ENCODE data around the gene CYB561D2.

Gene CYB561D2

DNA sequence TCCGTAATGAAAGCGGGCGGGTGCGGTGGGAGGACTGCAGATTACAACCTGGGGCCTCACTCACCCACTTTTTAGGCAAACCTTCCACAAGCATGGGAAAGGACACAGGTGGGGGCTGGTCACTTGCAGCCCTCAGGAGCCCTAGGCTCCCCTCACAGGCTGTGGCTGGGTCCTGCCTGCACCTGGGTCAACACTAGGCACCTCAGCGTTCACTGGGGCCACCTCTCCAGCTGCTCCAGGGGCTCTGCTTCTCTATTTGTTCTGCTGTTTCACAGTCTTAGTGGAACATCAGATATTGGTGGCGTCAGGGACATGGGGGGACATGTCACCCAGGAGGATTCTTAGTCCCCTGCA, 38.7 kb downstream of the CYB561D2 start:
- H3K27ac ChIP-seq (ENCODE audit: low read length), result no peak overlapping the region
- H3K4me1 ChIP-seq (ENCODE audit: control insufficient read depth, low read depth, low read length), result no peaks in the 10 kb centered on the region
- no peaks in the 10 kb centered on the region for H3K9me3 ChIP-seq (ENCODE audit: control insufficient read depth, low read depth, low read length)
- H3K36me3 ChIP-seq (ENCODE audit: control insufficient read depth, low read depth, low read length), result no peaks in the 10 kb centered on the region
- H3K4me3 ChIP-seq (ENCODE audit: low read length), result no peak overlapping the region
- no peak overlapping the region for H3K9ac ChIP-seq (ENCODE audit: low read length)
- H3K27me3 ChIP-seq (ENCODE audit: control insufficient read depth, insufficient read depth, low read length), result no peaks in the 10 kb centered on the region

DNA sequence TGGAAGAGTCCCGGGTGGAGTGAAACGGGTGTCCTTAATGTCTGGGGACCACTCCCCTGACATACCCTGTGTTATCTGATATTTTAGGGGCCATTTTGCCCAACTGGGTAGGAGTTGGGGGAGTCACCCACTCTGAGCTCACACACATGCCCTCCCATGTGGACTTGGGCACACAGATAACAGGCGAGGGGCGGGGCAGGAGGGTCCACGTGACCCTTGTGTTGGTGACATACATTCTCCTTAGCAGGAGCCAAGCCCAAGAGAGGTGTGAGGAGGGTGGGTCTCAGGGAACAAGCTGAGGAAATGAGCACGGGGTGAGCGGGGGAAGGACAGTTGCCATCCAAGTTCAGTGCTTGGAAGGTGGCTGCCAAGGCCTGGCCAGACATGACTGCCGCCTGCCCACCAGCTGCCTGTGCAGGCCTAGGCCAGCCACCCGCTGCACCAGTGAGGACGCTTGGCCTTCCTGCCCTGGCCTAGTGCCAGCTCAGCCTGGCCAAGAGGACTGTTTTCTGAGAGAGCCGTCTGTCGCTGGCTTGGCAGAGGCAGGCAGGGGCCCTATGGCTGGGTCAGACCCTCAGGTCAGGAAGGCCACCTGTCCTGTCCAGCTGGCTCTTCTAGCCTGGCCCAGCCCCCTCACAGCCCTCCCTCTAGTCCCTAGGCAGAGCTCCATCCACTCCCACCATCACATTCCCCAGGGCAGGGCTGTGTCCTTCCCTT, 40.0 kb downstream of the CYB561D2 start:
- H3K4me3 ChIP-seq (ENCODE audit: low read length), result no peak overlapping the region
- no peaks in the 10 kb centered on the region for H3K4me1 ChIP-seq (ENCODE audit: control insufficient read depth, low read depth, low read length)
- H3K9me3 ChIP-seq (ENCODE audit: control insufficient read depth, low read depth, low read length), result no peaks in the 10 kb centered on the region
- H3K27me3 ChIP-seq (ENCODE audit: control insufficient read depth, insufficient read depth, low read length), result no peaks in the 10 kb centered on the region
- no peaks in the 10 kb centered on the region for H3K36me3 ChIP-seq (ENCODE audit: control insufficient read depth, low read depth, low read length)
- no peak overlapping the region for H3K9ac ChIP-seq (ENCODE audit: low read length)
- no peak overlapping the region for H3K27ac ChIP-seq (ENCODE audit: low read length)

GRCh38 chr3:50392101-50392715, 41.5 kb downstream of the CYB561D2 start:
- no peaks in the 10 kb centered on the region for H3K9me3 ChIP-seq (ENCODE audit: control insufficient read depth, low read depth, low read length)
- no peaks in the 10 kb centered on the region for H3K27me3 ChIP-seq (ENCODE audit: control insufficient read depth, insufficient read depth, low read length)
- H3K27ac ChIP-seq (ENCODE audit: low read length), result no peak overlapping the region
- no peaks in the 10 kb centered on the region for H3K4me1 ChIP-seq (ENCODE audit: control insufficient read depth, low read depth, low read length)
- H3K4me3 ChIP-seq (ENCODE audit: low read length), result no peak overlapping the region
- H3K9ac ChIP-seq (ENCODE audit: low read length), result no peak overlapping the region
- no peaks in the 10 kb centered on the region for H3K36me3 ChIP-seq (ENCODE audit: control insufficient read depth, low read depth, low read length)

DNA sequence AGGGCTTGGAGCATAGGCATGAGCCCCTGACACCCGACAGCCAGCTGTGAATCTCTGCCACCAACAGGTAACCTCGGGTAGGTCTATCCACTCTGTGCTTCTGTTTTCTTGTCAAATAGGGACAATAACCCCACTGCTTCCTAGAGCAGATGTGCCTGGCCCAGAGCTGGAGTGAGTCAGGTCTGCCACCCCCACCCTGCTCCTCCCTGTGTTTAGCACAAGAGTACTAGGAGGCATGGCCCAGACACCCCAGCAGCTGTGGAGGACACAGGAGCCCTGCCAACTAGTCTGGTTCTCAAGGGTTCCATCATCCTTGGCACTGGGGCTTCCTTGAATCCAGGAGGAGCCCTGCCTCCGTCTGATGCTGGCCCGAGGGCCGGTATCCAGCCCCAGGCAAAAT, 42.4 kb downstream of the CYB561D2 start:
- no peaks in the 10 kb centered on the region for H3K36me3 ChIP-seq (ENCODE audit: control insufficient read depth, low read depth, low read length)
- no peaks in the 10 kb centered on the region for H3K27me3 ChIP-seq (ENCODE audit: control insufficient read depth, insufficient read depth, low read length)
- no peak overlapping the region for H3K4me3 ChIP-seq (ENCODE audit: low read length)
- H3K9ac ChIP-seq (ENCODE audit: low read length), result no peak overlapping the region
- no peaks in the 10 kb centered on the region for H3K4me1 ChIP-seq (ENCODE audit: control insufficient read depth, low read depth, low read length)
- no peaks in the 10 kb centered on the region for H3K9me3 ChIP-seq (ENCODE audit: control insufficient read depth, low read depth, low read length)
- no peak overlapping the region for H3K27ac ChIP-seq (ENCODE audit: low read length)

DNA sequence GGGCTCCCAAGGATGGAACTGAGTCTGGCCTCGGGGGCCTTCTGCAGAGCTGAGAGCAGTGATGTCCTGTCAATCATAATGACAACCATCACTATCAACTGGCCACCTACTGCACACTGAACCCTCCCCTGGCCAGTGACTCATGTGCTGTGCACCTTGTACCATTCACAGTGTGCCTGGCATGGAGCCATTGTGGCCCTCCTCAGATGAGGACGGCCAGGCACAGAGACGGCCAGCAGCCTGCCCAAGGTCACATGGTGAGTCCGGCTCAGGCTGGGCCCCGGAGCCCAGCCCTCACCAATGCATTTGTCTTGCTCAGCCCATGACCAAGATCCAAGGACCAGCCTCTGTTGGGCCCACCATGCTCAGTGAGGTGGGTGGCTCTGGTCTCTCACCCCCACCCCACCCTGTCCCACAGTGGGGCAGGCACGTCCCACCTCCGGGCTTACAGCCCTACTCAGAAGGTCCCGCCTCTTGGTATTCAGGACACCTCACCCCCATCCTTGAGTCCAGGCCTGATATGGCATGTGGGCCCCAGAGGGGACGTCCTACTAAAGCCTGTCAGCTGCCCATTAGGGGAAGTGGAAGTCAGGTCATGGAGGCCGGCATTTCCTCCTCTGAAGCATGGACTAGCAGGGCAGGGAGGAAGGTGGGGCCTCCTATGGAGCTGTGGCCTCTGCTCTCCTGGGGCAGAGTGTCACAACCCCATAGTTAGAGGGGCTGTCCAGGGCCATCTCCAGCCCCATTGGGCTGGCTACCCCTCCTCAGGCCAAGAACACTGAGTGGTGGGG, 44.6 kb downstream of the CYB561D2 start:
- Histone ChIP-seq H3K4me1 (ENCODE audit: control insufficient read depth, low read depth, low read length) (no peaks in the 10 kb centered on the region), H3K9ac (ENCODE audit: low read length) (no peak overlapping the region), H3K36me3 (ENCODE audit: control insufficient read depth, low read depth, low read length) (no peaks in the 10 kb centered on the region), H3K4me3 (ENCODE audit: low read length) (no peak overlapping the region), H3K27ac (ENCODE audit: low read length) (no peak overlapping the region), H3K9me3 (ENCODE audit: control insufficient read depth, low read depth, low read length) (no peaks in the 10 kb centered on the region), H3K27me3 (ENCODE audit: control insufficient read depth, insufficient read depth, low read length) (no peaks in the 10 kb centered on the region)

DNA sequence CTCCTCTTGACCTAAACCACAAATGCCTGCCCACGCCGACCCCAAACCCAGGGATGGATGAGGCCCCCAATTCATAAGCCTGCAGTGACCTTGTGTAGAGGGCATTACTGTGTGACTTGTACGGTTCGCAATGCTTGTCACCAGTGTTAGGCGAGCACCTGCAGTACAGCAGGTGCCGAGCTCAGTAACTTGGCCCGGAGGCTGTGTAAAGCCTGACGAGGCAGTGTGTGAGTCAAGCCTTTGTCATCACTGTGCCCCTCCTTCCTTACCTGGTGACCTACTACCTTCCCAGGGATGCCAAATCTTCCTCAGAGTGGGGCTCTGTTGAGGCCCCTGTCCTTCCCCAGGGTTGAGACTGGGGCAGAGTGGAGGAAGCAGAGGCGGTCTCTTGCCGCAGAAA, 45.8 kb downstream of the CYB561D2 start:
- no peak overlapping the region for H3K9ac ChIP-seq (ENCODE audit: low read length)
- H3K36me3 ChIP-seq (ENCODE audit: control insufficient read depth, low read depth, low read length), result no peaks in the 10 kb centered on the region
- no peaks in the 10 kb centered on the region for H3K27me3 ChIP-seq (ENCODE audit: control insufficient read depth, insufficient read depth, low read length)
- no peaks in the 10 kb centered on the region for H3K9me3 ChIP-seq (ENCODE audit: control insufficient read depth, low read depth, low read length)
- H3K4me1 ChIP-seq (ENCODE audit: control insufficient read depth, low read depth, low read length), result no peaks in the 10 kb centered on the region
- no peak overlapping the region for H3K4me3 ChIP-seq (ENCODE audit: low read length)
- no peak overlapping the region for H3K27ac ChIP-seq (ENCODE audit: low read length)

DNA sequence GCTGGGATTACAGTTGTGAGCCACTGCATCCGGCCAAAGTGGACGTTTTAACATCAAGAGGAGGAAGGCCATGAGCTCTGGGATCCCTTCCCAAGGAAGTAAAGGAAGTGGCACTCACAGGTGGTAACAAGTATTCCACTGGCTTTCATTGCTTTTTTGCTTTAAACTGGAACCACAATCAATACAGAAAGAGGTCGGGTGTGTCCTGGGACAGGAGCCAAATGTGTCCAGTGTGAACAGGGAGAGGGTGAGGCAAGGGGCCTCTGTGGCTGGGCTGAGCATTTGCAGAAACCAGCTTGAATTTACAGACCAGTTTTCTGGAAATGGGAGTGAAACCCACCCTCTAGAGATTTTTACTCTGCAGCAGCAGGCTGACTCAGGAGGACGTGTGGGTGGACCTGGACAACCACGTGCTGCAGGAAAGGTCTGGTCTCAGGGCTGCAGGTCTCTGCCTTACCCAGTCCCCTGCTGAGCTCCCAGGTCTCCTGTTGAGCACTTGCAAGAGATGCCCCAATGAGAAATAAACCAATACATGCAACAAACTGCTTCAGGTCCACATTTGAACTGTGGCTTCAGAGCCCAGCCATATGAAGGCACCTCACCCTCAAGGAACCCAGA, 51.4 kb downstream of the CYB561D2 start:
- Histone ChIP-seq H3K36me3 (ENCODE audit: control insufficient read depth, low read depth, low read length) (no peaks in the 10 kb centered on the region), H3K4me1 (ENCODE audit: control insufficient read depth, low read depth, low read length) (no peaks in the 10 kb centered on the region), H3K9ac (ENCODE audit: low read length) (no peak overlapping the region), H3K9me3 (ENCODE audit: control insufficient read depth, low read depth, low read length) (no peaks in the 10 kb centered on the region), H3K27ac (ENCODE audit: low read length) (no peak overlapping the region), H3K27me3 (ENCODE audit: control insufficient read depth, insufficient read depth, low read length) (peaks cover 6% of the 10 kb centered on the region), H3K4me3 (ENCODE audit: low read length) (no peak overlapping the region)

All from iPS-18a (cell line).